GM12801 (cell line): ENCODE data around the gene HHLA2.

Experiments used
- TF ChIP-seq, protein P1 (sequence below): IDR thresholded peaks from one replicate; pipeline ENCODE4 v1.5.1; 2011; ENCODE audit warnings: control low read depth; ENCODE audit not compliant: insufficient read length; ENCODE audit errors: extremely low read depth

The HHLA2 gene

DNA sequence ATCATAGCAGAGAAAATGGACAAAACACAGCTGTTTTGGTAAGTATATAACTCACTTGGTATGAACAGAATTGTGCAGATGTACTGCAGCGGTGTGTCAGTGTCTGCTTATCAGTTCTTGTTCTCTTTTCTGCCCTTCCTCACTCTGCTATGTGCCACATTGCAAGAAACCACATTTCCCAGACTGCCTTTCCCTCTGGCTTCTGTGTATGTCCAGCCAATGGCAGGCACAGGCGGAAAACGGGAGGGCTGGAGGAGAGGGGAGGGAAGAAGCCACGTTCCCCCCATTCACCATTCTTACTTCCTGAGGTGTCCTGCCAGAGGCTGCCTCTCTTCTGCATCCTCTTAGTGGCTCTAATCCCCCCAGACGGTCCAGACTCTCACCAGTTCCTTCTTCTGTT lies 15.4 kb downstream of the HHLA2 start:
- TF ChIP-seq, protein P1, sequence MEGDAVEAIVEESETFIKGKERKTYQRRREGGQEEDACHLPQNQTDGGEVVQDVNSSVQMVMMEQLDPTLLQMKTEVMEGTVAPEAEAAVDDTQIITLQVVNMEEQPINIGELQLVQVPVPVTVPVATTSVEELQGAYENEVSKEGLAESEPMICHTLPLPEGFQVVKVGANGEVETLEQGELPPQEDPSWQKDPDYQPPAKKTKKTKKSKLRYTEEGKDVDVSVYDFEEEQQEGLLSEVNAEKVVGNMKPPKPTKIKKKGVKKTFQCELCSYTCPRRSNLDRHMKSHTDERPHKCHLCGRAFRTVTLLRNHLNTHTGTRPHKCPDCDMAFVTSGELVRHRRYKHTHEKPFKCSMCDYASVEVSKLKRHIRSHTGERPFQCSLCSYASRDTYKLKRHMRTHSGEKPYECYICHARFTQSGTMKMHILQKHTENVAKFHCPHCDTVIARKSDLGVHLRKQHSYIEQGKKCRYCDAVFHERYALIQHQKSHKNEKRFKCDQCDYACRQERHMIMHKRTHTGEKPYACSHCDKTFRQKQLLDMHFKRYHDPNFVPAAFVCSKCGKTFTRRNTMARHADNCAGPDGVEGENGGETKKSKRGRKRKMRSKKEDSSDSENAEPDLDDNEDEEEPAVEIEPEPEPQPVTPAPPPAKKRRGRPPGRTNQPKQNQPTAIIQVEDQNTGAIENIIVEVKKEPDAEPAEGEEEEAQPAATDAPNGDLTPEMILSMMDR: no peak

DNA sequence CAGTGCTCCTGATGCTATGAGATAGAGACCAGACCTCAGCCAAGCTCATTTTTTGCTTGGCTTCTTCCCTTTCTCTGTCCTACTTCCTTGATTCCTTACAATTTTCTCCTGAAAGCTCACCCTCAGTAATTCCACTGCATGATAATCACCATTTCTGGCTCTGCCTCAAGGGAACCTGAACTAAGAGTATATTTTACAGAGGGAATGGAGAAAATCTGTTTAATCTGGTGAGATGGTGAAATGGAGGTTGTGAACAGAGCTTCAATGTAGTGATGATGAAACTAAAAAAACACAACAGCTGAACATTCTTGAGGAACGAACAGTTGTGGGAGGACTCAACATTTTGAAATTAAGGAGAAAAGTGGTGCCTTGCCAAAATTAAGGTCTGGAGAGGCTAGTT lies 16.3 kb downstream of the HHLA2 start:
- TF ChIP-seq, protein P1: no peak

DNA sequence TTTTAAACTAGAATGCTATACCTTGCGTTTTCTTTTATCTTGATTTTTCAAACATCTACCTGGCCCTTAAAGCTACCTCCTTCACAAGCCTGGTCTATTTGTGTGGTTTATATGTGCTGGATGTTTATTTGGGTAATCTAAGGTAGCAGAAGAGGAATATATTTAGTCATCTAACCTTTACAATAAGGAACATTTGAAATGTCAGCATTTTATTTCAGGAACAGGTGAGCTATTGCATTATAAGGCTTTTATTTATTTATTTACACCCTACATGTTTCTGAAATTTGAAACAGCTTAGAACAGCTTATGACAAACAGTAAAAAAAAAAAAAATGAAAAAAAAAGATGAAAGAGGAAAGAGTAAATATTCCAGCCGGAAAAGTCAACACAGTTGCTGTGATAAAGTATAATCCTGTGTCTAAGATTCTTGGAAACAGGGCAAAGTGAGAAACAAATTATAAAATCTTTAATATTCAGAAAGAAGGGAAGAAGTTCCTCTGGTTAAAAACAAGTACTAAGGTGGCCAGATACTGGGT lies 19.5 kb downstream of the HHLA2 start:
- TF ChIP-seq, protein P1: no peak

GRCh38 chr3:108319428-108320082 lies 23.2 kb downstream of the HHLA2 start:
- TF ChIP-seq, protein P1: no peak

GRCh38 chr3:108320746-108321350 lies 24.5 kb downstream of the HHLA2 start:
- TF ChIP-seq, protein P1: no peak

DNA sequence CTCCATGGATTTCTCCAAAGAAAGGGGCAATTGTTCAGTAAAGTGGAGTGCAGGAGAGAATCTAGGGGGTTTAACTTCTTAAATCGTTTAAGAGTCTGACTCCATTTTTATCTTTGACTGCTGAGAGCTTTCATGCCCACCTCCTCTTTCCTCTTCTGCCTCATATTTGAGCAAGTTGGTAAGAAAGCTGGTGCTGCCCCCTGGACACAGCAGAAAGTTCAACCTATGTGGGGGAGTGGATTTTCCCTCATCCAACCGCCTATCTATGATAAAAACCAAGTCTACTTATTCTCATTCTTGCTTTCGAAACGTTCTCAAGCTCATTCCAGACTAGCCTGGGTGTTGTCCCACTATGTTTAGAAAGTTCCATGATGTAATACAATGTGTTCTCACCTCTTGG lies 26.0 kb downstream of the HHLA2 start:
- TF ChIP-seq, protein P1: no peak

DNA sequence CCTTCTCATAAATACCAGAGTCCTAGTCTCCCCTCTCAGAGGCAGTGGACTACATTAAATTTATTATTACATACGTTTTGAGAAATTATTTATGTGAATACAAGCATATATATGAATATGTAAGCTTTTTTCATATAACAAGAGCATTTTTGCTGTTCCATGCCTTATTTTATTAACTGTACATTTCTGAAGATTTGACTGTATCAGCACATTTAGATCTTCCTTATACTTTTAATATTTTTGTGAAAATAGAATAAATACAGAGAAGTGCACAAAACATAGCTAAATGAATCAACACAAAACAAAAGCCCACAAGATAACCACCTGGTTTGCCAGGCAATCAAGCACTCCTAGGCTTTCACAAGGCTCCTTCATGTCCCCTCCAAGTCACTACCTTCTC lies 27.8 kb downstream of the HHLA2 start:
- TF ChIP-seq, protein P1: no peak
